ENCODE results near the gene HSPBP1. TPM values are rescaled to one million over a fixed set of nuclear protein-coding genes. Genes with fewer than 3 reads are reported as not detected.
A peak's percentile ranks its signal among the peaks of the same experiment; 100 is the strongest.

HSPBP1 gene
- polyA plus RNA-seq, 3 donors = 12.3 to 17.0 (median 15.3) TPM

GRCh38 chr19:55239004-55239403 lies 40.9 kb downstream of the HSPBP1 start:
- WGBS (ENCODE audit: insufficient coverage) = over 99% methylated on average over 11 of the region's 12 CpGs
- Histone ChIP-seq H4K20me1 (ENCODE audit: insufficient read depth, low read length) (peaks cover 99% of the 10 kb centered on the region), H3K27me3 (ENCODE audit: control insufficient read depth in 2 of 2, insufficient read depth in 2 of 2, low read length in 2 of 2) (no peaks in the 10 kb centered on the region), H3K79me2 (ENCODE audit: insufficient read depth, low read length) (peaks cover 32% of the 10 kb centered on the region), H3K36me3 (replicated peaks in 1 of 2; ENCODE audit: control insufficient read depth in 1 of 2, insufficient read depth in 2 of 2, low read length in 2 of 2) (peaks cover 86 to 98% of the 10 kb centered on the region in 2 donors), H2AFZ (ENCODE audit: insufficient read depth, low read depth, low read length, poor library complexity, severe bottlenecking) (no peak overlapping the region), H3K9me3 (replicated peaks in 1 of 2; ENCODE audit: control insufficient read depth in 1 of 2, insufficient read depth in 1 of 2, low read length in 2 of 2) (no peaks in the 10 kb centered on the region), H3K4me1 (ENCODE audit: control insufficient read depth in 1 of 2, insufficient read depth in 2 of 2, low read length in 2 of 2) (no peaks in the 10 kb centered on the region), H3K9ac (ENCODE audit: insufficient read depth, low read length, poor library complexity, severe bottlenecking) (no peak overlapping the region), H3K27ac (ENCODE audit: low read depth in 1 of 2, low read length in 2 of 2) (no peak overlapping the region), H3K4me3 (replicated peaks in 1 of 3; ENCODE audit: low read depth in 2 of 3, low read length in 3 of 3) (no peak overlapping the region), H3K4me2 (replicated peaks; ENCODE audit: extremely low read depth, low read length, poor library complexity, severe bottlenecking) (no peak overlapping the region)
- no peak for TF ChIP-seq CTCF (IDR thresholded peaks at IDR 0.05)
- Mint-ChIP-seq H3K4me3 (no peak overlapping the region), H3K9me3 (peaks cover 0 to 3% (median 0%) of the 10 kb centered on the region in 7 donors), H3K27ac (no peak overlapping the region), H3K4me1 (no peaks in the 10 kb centered on the region), H3K36me3 (peaks cover 81 to 96% of the 10 kb centered on the region in 2 donors), H3K27me3 (ENCODE audit: low read depth in 3 of 3) (peaks cover 0 to 4% (median 0%) of the 10 kb centered on the region in 3 donors)
- intact Hi-C loops (cut with micrococcal nuclease) = no loop called here
- DNase-seq = no peak

- H3K4me1 Mint-ChIP-seq = no peaks in the 10 kb centered on the region
- Histone ChIP-seq H3K4me1 (ENCODE audit: control insufficient read depth in 1 of 2, insufficient read depth in 2 of 2, low read length in 2 of 2) (no peaks in the 10 kb centered on the region), H3K79me2 (ENCODE audit: insufficient read depth, low read length) (peaks cover 36% of the 10 kb centered on the region)
Observed at GRCh38 chr19:55238030-55238429, 41.9 kb downstream of the HSPBP1 start.

More at GRCh38 chr19:55238030-55238429, 41.9 kb downstream of the HSPBP1 start:
- Histone ChIP-seq H3K9me3 (replicated peaks in 1 of 2; ENCODE audit: control insufficient read depth in 1 of 2, insufficient read depth in 1 of 2, low read length in 2 of 2) (no peaks in the 10 kb centered on the region), H4K20me1 (ENCODE audit: insufficient read depth, low read length) (peaks cover 99% of the 10 kb centered on the region), H3K27me3 (ENCODE audit: control insufficient read depth in 2 of 2, insufficient read depth in 2 of 2, low read length in 2 of 2) (no peaks in the 10 kb centered on the region), H3K36me3 (replicated peaks in 1 of 2; ENCODE audit: control insufficient read depth in 1 of 2, insufficient read depth in 2 of 2, low read length in 2 of 2) (peaks cover 84 to 98% of the 10 kb centered on the region in 2 donors), H3K27ac (ENCODE audit: low read depth in 1 of 2, low read length in 2 of 2) (no peak overlapping the region), H3K9ac (ENCODE audit: insufficient read depth, low read length, poor library complexity, severe bottlenecking) (no peak overlapping the region), H2AFZ (ENCODE audit: insufficient read depth, low read depth, low read length, poor library complexity, severe bottlenecking) (no peak overlapping the region), H3K4me2 (replicated peaks; ENCODE audit: extremely low read depth, low read length, poor library complexity, severe bottlenecking) (no peak overlapping the region), H3K4me3 (replicated peaks in 1 of 3; ENCODE audit: low read depth in 2 of 3, low read length in 3 of 3) (no peak overlapping the region)
- TF ChIP-seq CTCF (IDR thresholded peaks at IDR 0.05) = no peak
- intact Hi-C loops (cut with micrococcal nuclease) = no loop called here
- 98% methylated on average over 8 of the region's 8 CpGs for WGBS (ENCODE audit: insufficient coverage)
- no peak overlapping the region for H3K4me3 Mint-ChIP-seq
- no peak for DNase-seq
- peaks cover 0 to 4% (median 0%) of the 10 kb centered on the region in 3 donors for H3K27me3 Mint-ChIP-seq (ENCODE audit: low read depth in 3 of 3)
- H3K27ac Mint-ChIP-seq = peak overlapping the region in 1 of 7 donors; percentile 43
- peaks cover 80 to 96% of the 10 kb centered on the region in 2 donors for H3K36me3 Mint-ChIP-seq
- H3K9me3 Mint-ChIP-seq = peaks cover 0 to 3% (median 0%) of the 10 kb centered on the region in 7 donors
